Smooth muscle cell (in vitro differentiated cells): ENCODE results near the gene SERPINA3. TPM values are rescaled to one million over a fixed set of nuclear protein-coding genes. Genes with fewer than 3 reads are reported as not detected.

Source experiments
- DNase-seq: peaks from one replicate; lab custom pipeline; 2025; ENCODE audit not compliant: unreplicated experiment; lab: John Stamatoyannopoulos, UW
- H2AFZ ChIP-seq: fragments of 200-600 bp; sonication (generic); 2 replicates; pipeline ENCODE4 v1.6.0; 2016; ENCODE audit warnings: antibody characterized with exemption, low read depth, mild to moderate bottlenecking
- H3F3A ChIP-seq: fragments of 200-600 bp; sonication (generic); 2 replicates; pipeline ENCODE4 v1.6.0; 2017; ENCODE audit warnings: antibody characterized with exemption, low read depth
- H3K27ac ChIP-seq: fragments of 200-600 bp; sonication (generic); 2 replicates; pipeline ENCODE4 v1.5.1; 2016; ENCODE audit warnings: low read depth, mild to moderate bottlenecking
- H3K27me3 ChIP-seq: fragments of 200-600 bp; sonication (generic); 2 replicates; pipeline ENCODE4 v1.6.1; 2016; ENCODE audit warnings: low read depth, mild to moderate bottlenecking
- H3K36me3 ChIP-seq: fragments of 200-600 bp; sonication (generic); 2 replicates; pipeline ENCODE4 v1.5.1; 2016; ENCODE audit warnings: low read depth
- H3K4me1 ChIP-seq: fragments of 200-600 bp; sonication (generic); 2 replicates; pipeline ENCODE4 v1.5.1; 2016; ENCODE audit warnings: low read depth
- H3K4me2 ChIP-seq: fragments of 200-600 bp; sonication (generic); 2 replicates; pipeline ENCODE4 v1.6.0; 2016; ENCODE audit warnings: mild to moderate bottlenecking
- H3K4me3 ChIP-seq: fragments of 200-600 bp; sonication (generic); 2 replicates; pipeline ENCODE4 v1.5.1; 2016; ENCODE audit warnings: mild to moderate bottlenecking
- H3K79me2 ChIP-seq: fragments of 200-600 bp; sonication (generic); 2 replicates; pipeline ENCODE4 v1.6.0; 2016; ENCODE audit warnings: low read depth, mild to moderate bottlenecking
- H3K9ac ChIP-seq: fragments of 200-600 bp; sonication (generic); 2 replicates; pipeline ENCODE4 v1.6.0; 2016; ENCODE audit warnings: low read depth
- H3K9me3 ChIP-seq: fragments of 200-600 bp; sonication (generic); replicated peaks from 2 replicates; pipeline ENCODE4 v1.5.1; 2016; ENCODE audit warnings: low read depth
- H4K20me1 ChIP-seq: fragments of 200-600 bp; sonication (generic); 2 replicates; pipeline ENCODE4 v1.6.0; 2016; ENCODE audit warnings: low read depth
- WGBS: methylation state at CpG from one replicate; pipeline ENCODE4 v1.1.7; 2016; ENCODE audit warnings: low lambda C conversion rate; 5-methylcytosine and 5-hydroxymethylcytosine counted together
- polyA plus RNA-seq: library from polyadenylated mRNA; unstranded; fragments of >200 nt; fragmentation: Nextera tagmentation; extraction: Ambion mirVana; gene quantifications from 2 replicates; pipeline ENCODE4 v1.2.1, GENCODE V29; 2016
- total RNA-seq: library from RNA; depleted of rRNA; stranded (reverse); fragments of >200 nt; gene quantifications from 2 replicates; pipeline ENCODE4 v1.2.3, GENCODE V29; 2014
- TF ChIP-seq, protein P1 (sequence below): fragments of 200-600 bp; sonication (generic); IDR thresholded peaks from 2 replicates; pipeline ENCODE4 v1.5.1; 2017; ENCODE audit warnings: borderline replicate concordance, mild to moderate bottlenecking, antibody characterized with exemption; ENCODE audit not compliant: insufficient read depth, poor library complexity, severe bottlenecking

SERPINA3 gene
- total and polyA plus RNA-seq, 2 experiments from 2014 or later, result 0.45 to 3.2 TPM

DNA sequence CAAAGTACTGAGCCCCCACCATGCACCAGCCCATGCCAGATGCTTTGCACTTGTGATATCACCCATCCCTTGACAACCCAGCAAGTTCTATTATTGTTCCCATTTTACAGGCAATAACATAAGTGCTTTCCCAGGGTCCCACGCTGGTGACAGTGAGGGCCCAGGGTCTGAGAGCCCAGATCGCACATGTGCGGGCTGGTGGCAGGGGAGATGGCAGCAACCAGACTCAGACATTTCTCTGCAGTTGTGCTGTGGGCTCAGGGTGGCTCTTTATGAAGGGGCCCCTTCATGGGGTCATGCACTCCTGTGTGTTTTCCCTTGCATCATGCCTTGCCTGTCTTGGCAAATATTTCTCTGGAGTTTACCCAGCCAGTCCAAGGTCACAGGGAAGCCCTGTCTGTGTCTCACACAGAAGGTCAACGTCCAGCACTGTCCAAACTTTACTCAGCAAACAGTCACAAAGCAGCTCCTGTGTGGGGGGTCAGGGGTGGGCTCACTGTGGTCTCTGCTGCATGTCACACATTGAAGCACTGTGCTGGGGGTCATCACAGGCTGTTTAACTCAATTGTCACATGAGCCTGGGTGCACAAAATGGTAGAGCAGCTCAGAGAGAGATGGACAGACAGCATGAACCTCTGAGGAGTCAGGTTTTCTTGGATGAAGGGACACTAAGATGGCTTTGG lies 18.3 kb upstream of the SERPINA3 start:
- no peak overlapping the region for H3K4me3 ChIP-seq
- no peaks in the 10 kb centered on the region for H3K9me3 ChIP-seq
- H3K9ac ChIP-seq, result no peak overlapping the region
- no peaks in the 10 kb centered on the region for H3F3A ChIP-seq
- H2AFZ ChIP-seq, result no peak overlapping the region
- TF ChIP-seq, protein P1, sequence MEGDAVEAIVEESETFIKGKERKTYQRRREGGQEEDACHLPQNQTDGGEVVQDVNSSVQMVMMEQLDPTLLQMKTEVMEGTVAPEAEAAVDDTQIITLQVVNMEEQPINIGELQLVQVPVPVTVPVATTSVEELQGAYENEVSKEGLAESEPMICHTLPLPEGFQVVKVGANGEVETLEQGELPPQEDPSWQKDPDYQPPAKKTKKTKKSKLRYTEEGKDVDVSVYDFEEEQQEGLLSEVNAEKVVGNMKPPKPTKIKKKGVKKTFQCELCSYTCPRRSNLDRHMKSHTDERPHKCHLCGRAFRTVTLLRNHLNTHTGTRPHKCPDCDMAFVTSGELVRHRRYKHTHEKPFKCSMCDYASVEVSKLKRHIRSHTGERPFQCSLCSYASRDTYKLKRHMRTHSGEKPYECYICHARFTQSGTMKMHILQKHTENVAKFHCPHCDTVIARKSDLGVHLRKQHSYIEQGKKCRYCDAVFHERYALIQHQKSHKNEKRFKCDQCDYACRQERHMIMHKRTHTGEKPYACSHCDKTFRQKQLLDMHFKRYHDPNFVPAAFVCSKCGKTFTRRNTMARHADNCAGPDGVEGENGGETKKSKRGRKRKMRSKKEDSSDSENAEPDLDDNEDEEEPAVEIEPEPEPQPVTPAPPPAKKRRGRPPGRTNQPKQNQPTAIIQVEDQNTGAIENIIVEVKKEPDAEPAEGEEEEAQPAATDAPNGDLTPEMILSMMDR, result no peak
- no peaks in the 10 kb centered on the region for H4K20me1 ChIP-seq
- H3K27ac ChIP-seq, result no peak overlapping the region
- no peaks in the 10 kb centered on the region for H3K27me3 ChIP-seq
- H3K4me2 ChIP-seq, result no peak overlapping the region
- H3K36me3 ChIP-seq, result no peaks in the 10 kb centered on the region
- no peaks in the 10 kb centered on the region for H3K79me2 ChIP-seq
- no peaks in the 10 kb centered on the region for H3K4me1 ChIP-seq
- DNase-seq, result no peak
- 82% methylated on average over 4 of the region's 4 CpGs for WGBS

DNA sequence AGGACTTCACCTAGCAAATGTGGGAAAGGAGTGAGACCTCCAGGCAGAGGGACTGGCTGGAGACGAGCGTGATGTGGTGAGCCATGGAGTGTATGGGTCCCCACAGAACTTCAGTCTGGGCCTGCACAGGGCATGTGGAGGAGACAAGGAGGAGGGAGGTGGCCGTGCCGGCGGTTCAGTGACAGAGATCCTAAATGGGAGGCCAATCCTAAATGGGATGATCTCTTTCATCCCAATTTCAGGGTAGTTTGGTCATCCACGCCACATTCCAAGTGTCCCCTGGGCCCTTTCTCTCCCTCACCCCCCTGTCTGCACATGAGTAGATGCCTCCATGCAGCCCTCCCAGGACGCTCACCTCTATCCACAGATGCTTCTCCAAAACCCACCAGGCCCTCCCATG lies 17.8 kb upstream of the SERPINA3 start:
- Histone ChIP-seq H3K36me3 (no peaks in the 10 kb centered on the region), H3K9ac (no peak overlapping the region), H2AFZ (no peak overlapping the region), H3F3A (no peaks in the 10 kb centered on the region), H3K79me2 (no peaks in the 10 kb centered on the region), H3K9me3 (no peaks in the 10 kb centered on the region), H3K27ac (no peak overlapping the region), H3K4me1 (no peaks in the 10 kb centered on the region), H3K27me3 (no peaks in the 10 kb centered on the region), H4K20me1 (no peaks in the 10 kb centered on the region), H3K4me2 (no peak overlapping the region), H3K4me3 (no peak overlapping the region)
- TF ChIP-seq, protein P1, result no peak
- 91% methylated on average over 7 of the region's 7 CpGs for WGBS
- DNase-seq, result no peak

DNA sequence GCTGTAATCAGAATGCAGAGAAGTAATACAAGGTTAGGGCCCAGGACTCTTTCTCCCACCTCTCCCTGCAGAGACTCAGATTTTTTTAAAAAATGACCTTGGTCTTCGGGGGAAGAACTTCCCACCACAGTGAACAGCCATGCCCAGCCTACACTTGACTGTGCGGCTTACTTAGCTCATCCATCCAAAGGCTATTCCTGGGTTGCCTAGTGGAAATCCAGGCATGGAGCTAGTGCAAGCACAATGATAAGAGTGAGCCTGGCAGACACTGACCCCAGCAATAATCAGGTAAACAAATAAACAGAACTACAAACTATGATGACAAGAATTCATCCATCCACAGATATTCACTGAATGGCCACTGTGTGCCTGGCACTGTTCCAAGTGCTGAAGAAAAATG lies 16.3 kb upstream of the SERPINA3 start:
- 91% methylated on average over 2 of the region's 2 CpGs for WGBS
- no peak overlapping the region for H3K27ac ChIP-seq
- TF ChIP-seq, protein P1, result no peak

DNA sequence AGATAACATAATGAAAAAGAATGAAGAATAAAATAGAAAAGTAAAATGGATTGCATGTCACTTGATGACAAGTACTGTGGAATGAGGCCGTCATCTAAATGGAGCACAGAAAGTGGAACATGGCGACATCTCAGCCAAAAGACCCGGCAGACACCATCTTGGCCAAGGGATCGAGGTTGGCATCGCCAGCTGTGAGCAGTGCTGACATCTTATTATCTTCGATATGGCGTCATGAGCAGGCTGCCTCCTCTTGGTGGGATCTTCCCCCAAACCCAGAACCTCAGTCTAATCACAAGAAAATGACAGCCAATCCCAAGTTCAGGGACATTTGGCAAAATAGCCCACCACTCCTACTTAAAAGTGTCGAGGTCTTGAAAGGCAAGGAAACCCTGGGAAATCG lies 15.8 kb upstream of the SERPINA3 start:
- H3K9me3 ChIP-seq, result no peaks in the 10 kb centered on the region
- no peak overlapping the region for H2AFZ ChIP-seq
- H3K27me3 ChIP-seq, result no peaks in the 10 kb centered on the region
- no peaks in the 10 kb centered on the region for H4K20me1 ChIP-seq
- no peaks in the 10 kb centered on the region for H3K79me2 ChIP-seq
- no peaks in the 10 kb centered on the region for H3K36me3 ChIP-seq
- H3K27ac ChIP-seq, result no peak overlapping the region
- no peak overlapping the region for H3K4me2 ChIP-seq
- peaks cover 3% of the 10 kb centered on the region for H3K4me1 ChIP-seq
- H3K4me3 ChIP-seq, result no peak overlapping the region
- no peak for DNase-seq
- H3K9ac ChIP-seq, result no peak overlapping the region
- 91% methylated on average over 9 of the region's 9 CpGs for WGBS
- TF ChIP-seq, protein P1, result no peak
- H3F3A ChIP-seq, result no peaks in the 10 kb centered on the region

More for the DNA sequence above, 16.3 kb upstream of the SERPINA3 start:
- H3F3A ChIP-seq, result no peaks in the 10 kb centered on the region
- H2AFZ ChIP-seq, result no peak overlapping the region
- no peak overlapping the region for H3K9ac ChIP-seq
- H3K4me2 ChIP-seq, result no peak overlapping the region
- no peak overlapping the region for H3K4me3 ChIP-seq
- H4K20me1 ChIP-seq, result no peaks in the 10 kb centered on the region
- no peaks in the 10 kb centered on the region for H3K79me2 ChIP-seq
- H3K9me3 ChIP-seq, result no peaks in the 10 kb centered on the region
- no peaks in the 10 kb centered on the region for H3K27me3 ChIP-seq
- DNase-seq, result no peak
- peaks cover 2% of the 10 kb centered on the region for H3K4me1 ChIP-seq
- H3K36me3 ChIP-seq, result no peaks in the 10 kb centered on the region
